GM18507 (cell line): ENCODE measurements around the gene SHANK3.

ENCODE experiments used
- DNase-seq: peaks from one replicate; pipeline ENCODE4 v3.0.0; 2011; ENCODE audit warnings: low read depth; ENCODE audit not compliant: insufficient read length; ENCODE audit errors: extremely low spot score
- FAIRE-seq: peaks from 2 replicates; lab custom pipeline; 2011; peaks lifted over from hg19 to GRCh38; lab: Jason Lieb, UNC

SHANK3 gene

GRCh38 chr22:50721257-50721844 is 48.7 kb downstream of the SHANK3 start:
- DNase-seq, result no peak
- FAIRE-seq, result no peak

- no peak for DNase-seq
- FAIRE-seq, result no peak
Observed at GRCh38 chr22:50722048-50722701, 49.6 kb downstream of the SHANK3 start.
